ENCODE results near the gene RNF222.

DNA sequence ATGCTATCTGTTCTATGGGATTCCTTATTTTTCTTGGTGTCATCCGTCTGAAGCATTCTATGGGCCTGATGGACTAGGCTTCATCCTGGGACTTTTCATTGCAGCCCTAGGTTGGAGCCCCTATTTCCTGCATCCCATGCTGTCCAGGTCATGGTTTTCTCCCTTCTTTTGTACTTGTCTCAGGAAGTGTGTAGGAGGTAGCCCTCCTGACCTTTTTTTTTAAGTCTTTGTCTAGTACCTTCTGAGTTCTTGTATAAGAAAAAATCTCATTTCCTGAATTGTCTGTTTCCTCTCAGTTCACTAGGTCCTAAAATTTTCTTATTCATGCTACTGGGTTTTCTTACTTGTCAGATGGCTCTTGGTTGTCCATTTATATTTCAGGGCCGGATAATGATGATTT lies 44.1 kb upstream of the RNF222 start:
- no peak for TF ChIP-seq SIN3A (IDR thresholded peaks at IDR 0.05; ENCODE audit: borderline replicate concordance, insufficient read depth, low read length)
- TF ChIP-seq POLR2AphosphoS5 (IDR thresholded peaks at IDR 0.05; ENCODE audit: low read depth, low read length), result no peak
- no peak for TF ChIP-seq TAF1 (IDR thresholded peaks at IDR 0.05; ENCODE audit: borderline replicate concordance, insufficient read depth, low read length)
- TF ChIP-seq, protein P1, sequence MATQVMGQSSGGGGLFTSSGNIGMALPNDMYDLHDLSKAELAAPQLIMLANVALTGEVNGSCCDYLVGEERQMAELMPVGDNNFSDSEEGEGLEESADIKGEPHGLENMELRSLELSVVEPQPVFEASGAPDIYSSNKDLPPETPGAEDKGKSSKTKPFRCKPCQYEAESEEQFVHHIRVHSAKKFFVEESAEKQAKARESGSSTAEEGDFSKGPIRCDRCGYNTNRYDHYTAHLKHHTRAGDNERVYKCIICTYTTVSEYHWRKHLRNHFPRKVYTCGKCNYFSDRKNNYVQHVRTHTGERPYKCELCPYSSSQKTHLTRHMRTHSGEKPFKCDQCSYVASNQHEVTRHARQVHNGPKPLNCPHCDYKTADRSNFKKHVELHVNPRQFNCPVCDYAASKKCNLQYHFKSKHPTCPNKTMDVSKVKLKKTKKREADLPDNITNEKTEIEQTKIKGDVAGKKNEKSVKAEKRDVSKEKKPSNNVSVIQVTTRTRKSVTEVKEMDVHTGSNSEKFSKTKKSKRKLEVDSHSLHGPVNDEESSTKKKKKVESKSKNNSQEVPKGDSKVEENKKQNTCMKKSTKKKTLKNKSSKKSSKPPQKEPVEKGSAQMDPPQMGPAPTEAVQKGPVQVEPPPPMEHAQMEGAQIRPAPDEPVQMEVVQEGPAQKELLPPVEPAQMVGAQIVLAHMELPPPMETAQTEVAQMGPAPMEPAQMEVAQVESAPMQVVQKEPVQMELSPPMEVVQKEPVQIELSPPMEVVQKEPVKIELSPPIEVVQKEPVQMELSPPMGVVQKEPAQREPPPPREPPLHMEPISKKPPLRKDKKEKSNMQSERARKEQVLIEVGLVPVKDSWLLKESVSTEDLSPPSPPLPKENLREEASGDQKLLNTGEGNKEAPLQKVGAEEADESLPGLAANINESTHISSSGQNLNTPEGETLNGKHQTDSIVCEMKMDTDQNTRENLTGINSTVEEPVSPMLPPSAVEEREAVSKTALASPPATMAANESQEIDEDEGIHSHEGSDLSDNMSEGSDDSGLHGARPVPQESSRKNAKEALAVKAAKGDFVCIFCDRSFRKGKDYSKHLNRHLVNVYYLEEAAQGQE (IDR thresholded peaks at IDR 0.05; ENCODE audit: insufficient read depth in 1 of 2, low read depth in 2 of 2, low read length in 2 of 2), result no peak
- TF ChIP-seq FOXP2 (optimal IDR thresholded peaks at IDR 0.05; ENCODE audit: borderline replicate concordance, extremely low read depth, extremely low read length, insufficient read depth), result no peak
